GM23338 (cell line): ENCODE measurements around the gene B4GALT7. TPM values are rescaled to one million over a fixed set of nuclear protein-coding genes. Genes with fewer than 3 reads are reported as not detected.

Source experiments
- ATAC-seq: fragments of 200-7000 bp; cut with Tn5 transposase; 3 replicates; pipeline ENCODE4 v1.9.1; 2020
- DNase-seq: peaks from one replicate; pipeline ENCODE4 v3.0.0-alpha.2; 2015; ENCODE audit warnings: low spot score
- H2AFZ ChIP-seq: fragments of 200-600 bp; sonication (generic); 2 replicates; pipeline ENCODE4 v1.8.0; 2016; ENCODE audit warnings: antibody characterized with exemption, mild to moderate bottlenecking, moderate library complexity
- H3F3A ChIP-seq: fragments of 200-600 bp; sonication (generic); replicated peaks from 2 replicates; pipeline ENCODE4 v1.8.0; 2017; ENCODE audit warnings: antibody characterized with exemption, mixed run types, low read depth
- H3K27ac ChIP-seq: fragments of 200-600 bp; sonication (generic); 2 replicates; pipeline ENCODE4 v1.6.1; 2016; ENCODE audit warnings: low read depth
- H3K27me3 ChIP-seq: fragments of 200-600 bp; sonication (generic); 2 replicates; pipeline ENCODE4 v1.8.0; 2016; ENCODE audit warnings: mild to moderate bottlenecking, mixed run types, moderate library complexity; ENCODE audit not compliant: insufficient read depth
- H3K36me3 ChIP-seq: fragments of 200-600 bp; sonication (generic); 2 replicates; pipeline ENCODE4 v1.8.0; 2016; ENCODE audit warnings: mild to moderate bottlenecking; ENCODE audit not compliant: insufficient read depth
- H3K4me1 ChIP-seq: fragments of 200-600 bp; sonication (generic); 2 replicates; pipeline ENCODE4 v1.8.0; 2016; ENCODE audit warnings: mild to moderate bottlenecking, moderate library complexity; ENCODE audit not compliant: insufficient read depth
- H3K4me2 ChIP-seq: fragments of 200-600 bp; sonication (generic); 2 replicates; pipeline ENCODE4 v1.7.1; 2017; ENCODE audit warnings: mixed run types
- H3K4me3 ChIP-seq: fragments of 200-600 bp; sonication (generic); 2 replicates; pipeline ENCODE4 v1.6.1; 2016; ENCODE audit warnings: mixed run types
- H3K79me2 ChIP-seq: fragments of 200-600 bp; sonication (generic); replicated peaks from 2 replicates; pipeline ENCODE4 v1.8.0; 2017; ENCODE audit warnings: mild to moderate bottlenecking; ENCODE audit not compliant: insufficient read depth
- H3K9me2 ChIP-seq: fragments of 200-600 bp; sonication (generic); 2 replicates; pipeline ENCODE4 v1.8.0; 2017; ENCODE audit not compliant: insufficient read depth
- H4K20me1 ChIP-seq: fragments of 200-600 bp; sonication (generic); replicated peaks from 2 replicates; pipeline ENCODE4 v1.8.0; 2017; ENCODE audit warnings: mild to moderate bottlenecking; ENCODE audit not compliant: insufficient read depth
- H3K27ac Mint-ChIP-seq: 2 replicates; pipeline ENCODE4 v1.8.0; 2020; ENCODE audit warnings: inconsistent platforms, mild to moderate bottlenecking, moderate library complexity, mixed read lengths
- H3K27me3 Mint-ChIP-seq: 3 replicates; pipeline ENCODE4 v1.8.0; 2022; ENCODE audit warnings: low read depth, mild to moderate bottlenecking, moderate library complexity, mixed read lengths, inconsistent platforms; ENCODE audit not compliant: insufficient read depth, poor library complexity
- H3K36me3 Mint-ChIP-seq: 3 replicates; pipeline ENCODE4 v1.8.0; 2021; ENCODE audit warnings: low read depth, mild to moderate bottlenecking, inconsistent platforms, moderate library complexity, mixed read lengths
- H3K4me1 Mint-ChIP-seq: 3 replicates; pipeline ENCODE4 v1.8.0; 2020; ENCODE audit warnings: mild to moderate bottlenecking, inconsistent platforms, mixed read lengths
- H3K4me3 Mint-ChIP-seq: 3 replicates; pipeline ENCODE4 v1.8.0; 2021; ENCODE audit warnings: moderate library complexity, mild to moderate bottlenecking, inconsistent platforms, mixed read lengths
- H3K9me3 Mint-ChIP-seq: 3 replicates; pipeline ENCODE4 v1.8.0; 2020; ENCODE audit warnings: moderate library complexity, mild to moderate bottlenecking, inconsistent platforms, mixed read lengths
- CREB1 ChIP-seq: fragments of 250-450 bp; sonication (Bioruptor Pico); IDR thresholded peaks from 2 replicates; pipeline ENCODE4 v1.5.0; 2020; ENCODE audit warnings: low read depth, mild to moderate bottlenecking, moderate library complexity
- EZH2 ChIP-seq: fragments of 200-600 bp; sonication (generic); IDR thresholded peaks from one replicate; pipeline ENCODE4 v1.8.0; 2017; ENCODE audit warnings: antibody characterized with exemption, mild to moderate bottlenecking, low read depth; ENCODE audit not compliant: unreplicated experiment
- EZH2phosphoT487 ChIP-seq: fragments of 200-600 bp; sonication (generic); IDR thresholded peaks from one replicate; pipeline ENCODE4 v1.8.1; 2018; ENCODE audit warnings: antibody characterized with exemption; ENCODE audit not compliant: unreplicated experiment
- JUNB ChIP-seq: IDR thresholded peaks from one replicate; pipeline ENCODE4 v1.6.1; 2016; ENCODE audit warnings: antibody characterized with exemption; ENCODE audit not compliant: unreplicated experiment
- NANOG ChIP-seq: IDR thresholded peaks from 2 replicates; pipeline ENCODE4 v1.6.1; 2016; ENCODE audit warnings: antibody characterized with exemption, borderline replicate concordance
- STAT1 ChIP-seq: IDR thresholded peaks from one replicate; pipeline ENCODE4 v1.6.1; 2016; ENCODE audit warnings: antibody characterized with exemption; ENCODE audit not compliant: unreplicated experiment
- ZNF114 ChIP-seq: fragments of 250-450 bp; sonication (Bioruptor Pico); IDR thresholded peaks from 2 replicates; pipeline ENCODE4 v1.5.0; 2020; ENCODE audit warnings: mild to moderate bottlenecking, moderate library complexity
- ZNF331 ChIP-seq: fragments of 250-450 bp; sonication (Bioruptor Pico); IDR thresholded peaks from 2 replicates; pipeline ENCODE4 v1.5.0; 2020; ENCODE audit warnings: low read depth, mild to moderate bottlenecking, moderate library complexity
- ZNF462 ChIP-seq: fragments of 250-450 bp; sonication (Bioruptor Pico); IDR thresholded peaks from 2 replicates; pipeline ENCODE4 v1.5.0; 2020; ENCODE audit warnings: mild to moderate bottlenecking, moderate library complexity
- polyA plus RNA-seq: library from polyadenylated mRNA; unstranded; fragments of >200 nt; fragmentation: Nextera tagmentation; extraction: Ambion mirVana; gene quantifications from 2 replicates; pipeline ENCODE4 v1.2.1, GENCODE V29; 2016
- total RNA-seq: library from RNA; depleted of rRNA; stranded (reverse); fragments of >200 nt; shearing (Covaris generic); gene quantifications from 2 replicates; pipeline ENCODE4 v1.2.3, GENCODE V29; 2014

B4GALT7 gene
- total and polyA plus RNA-seq, 2 experiments from 2014 or later, result 10.0 to 23.3 TPM

- no peak for TF ChIP-seq ZNF462
- no peak for TF ChIP-seq JUNB
- TF ChIP-seq NANOG, result no peak
- TF ChIP-seq ZNF114 (CRISPR knock-in tag), result no peak
- no peak for TF ChIP-seq CREB1 (CRISPR knock-in tag)
- no peak for TF ChIP-seq EZH2
Measured at GRCh38 chr5:177609076-177610059, 9.4 kb downstream of the B4GALT7 start (continued).

- peaks cover 21% of the 10 kb centered on the region for H3K27me3 Mint-ChIP-seq
- Histone ChIP-seq H3K4me3 (no peak overlapping the region), H3K36me3 (no peaks in the 10 kb centered on the region)
- TF ChIP-seq STAT1 (no peak), EZH2phosphoT487 (no peak), ZNF331 (CRISPR knock-in tag) (no peak)
Measured at GRCh38 chr5:177610131-177610769, 10.3 kb downstream of the B4GALT7 start.

More at GRCh38 chr5:177610131-177610769, 10.3 kb downstream of the B4GALT7 start:
- ATAC-seq (no peak), DNase-seq (no peak)
- no peak overlapping the region for H2AFZ ChIP-seq
- H3K27me3 ChIP-seq, result no peaks in the 10 kb centered on the region
- H3K36me3 Mint-ChIP-seq, result peaks cover 5% of the 10 kb centered on the region; the same call in 1 of the 3 replicates
- no peaks in the 10 kb centered on the region for H3F3A ChIP-seq
- H3K4me1 Mint-ChIP-seq, result peaks cover 22% of the 10 kb centered on the region
- H3K27ac ChIP-seq, result no peak overlapping the region
- H3K79me2 ChIP-seq, result no peaks in the 10 kb centered on the region
- no peak overlapping the region for H3K27ac Mint-ChIP-seq
- no peaks in the 10 kb centered on the region for H3K9me2 ChIP-seq
- no peak overlapping the region for H3K4me3 Mint-ChIP-seq
- H4K20me1 ChIP-seq, result no peaks in the 10 kb centered on the region; the same call in 1 of the 2 replicates
- H3K4me2 ChIP-seq, result no peak overlapping the region
- peaks cover 9% of the 10 kb centered on the region for H3K4me1 ChIP-seq
- H3K9me3 Mint-ChIP-seq, result peaks cover 2% of the 10 kb centered on the region; the same call in 1 of the 3 replicates
